NCI-H128 (cell line): ENCODE data around the gene JCHAIN.
"Not testable (repeated sequence)": the region's sequence is repeated elsewhere in the genome, so short reads cannot be mapped to it uniquely, and the experiment has no call there.

Source experiments
- DNase-seq: peaks from one replicate; lab custom pipeline; 2025; ENCODE audit not compliant: unreplicated experiment; lab: John Stamatoyannopoulos, UW

Gene JCHAIN

DNA sequence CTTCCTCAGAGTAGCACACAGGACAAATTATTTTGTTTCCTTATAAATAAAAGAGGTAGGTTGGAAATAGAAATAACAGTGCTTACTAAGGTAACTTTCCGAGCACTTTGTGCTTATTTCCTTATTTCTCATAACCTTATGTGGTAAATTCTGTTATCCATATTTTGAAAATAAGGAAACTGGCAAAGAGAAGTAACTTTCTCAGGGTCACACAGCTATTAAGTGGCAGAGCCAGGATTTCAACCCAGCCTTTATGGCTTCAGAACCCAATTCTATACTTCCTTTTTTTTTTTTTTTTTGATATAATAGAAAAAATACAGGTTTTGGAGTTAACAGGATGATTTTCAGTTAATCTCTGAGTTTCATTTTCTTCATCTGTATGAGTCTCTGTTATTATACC is 25.4 kb upstream of the JCHAIN start:
- DNase-seq = no peak

DNA sequence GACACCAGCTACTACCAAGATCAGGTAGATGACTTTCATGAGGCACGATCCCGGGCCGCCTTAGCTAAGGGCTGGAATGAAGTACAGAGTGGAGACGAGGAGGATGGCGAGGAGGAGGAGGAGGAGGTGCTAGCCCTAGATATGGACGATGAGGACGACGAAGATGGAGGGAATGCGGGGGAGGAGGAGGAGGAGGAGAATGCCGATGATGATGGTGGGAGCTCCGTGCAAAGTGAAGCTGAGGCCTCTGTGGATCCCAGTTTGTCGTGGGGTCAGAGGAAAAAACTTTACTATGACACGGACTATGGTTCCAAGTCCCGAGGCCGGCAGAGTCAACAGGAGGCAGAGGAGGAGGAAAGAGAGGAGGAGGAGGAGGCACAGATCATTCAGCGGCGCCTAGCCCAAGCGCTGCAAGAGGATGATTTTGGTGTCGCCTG is 22.5 kb upstream of the JCHAIN start:
- no peak for DNase-seq

DNA sequence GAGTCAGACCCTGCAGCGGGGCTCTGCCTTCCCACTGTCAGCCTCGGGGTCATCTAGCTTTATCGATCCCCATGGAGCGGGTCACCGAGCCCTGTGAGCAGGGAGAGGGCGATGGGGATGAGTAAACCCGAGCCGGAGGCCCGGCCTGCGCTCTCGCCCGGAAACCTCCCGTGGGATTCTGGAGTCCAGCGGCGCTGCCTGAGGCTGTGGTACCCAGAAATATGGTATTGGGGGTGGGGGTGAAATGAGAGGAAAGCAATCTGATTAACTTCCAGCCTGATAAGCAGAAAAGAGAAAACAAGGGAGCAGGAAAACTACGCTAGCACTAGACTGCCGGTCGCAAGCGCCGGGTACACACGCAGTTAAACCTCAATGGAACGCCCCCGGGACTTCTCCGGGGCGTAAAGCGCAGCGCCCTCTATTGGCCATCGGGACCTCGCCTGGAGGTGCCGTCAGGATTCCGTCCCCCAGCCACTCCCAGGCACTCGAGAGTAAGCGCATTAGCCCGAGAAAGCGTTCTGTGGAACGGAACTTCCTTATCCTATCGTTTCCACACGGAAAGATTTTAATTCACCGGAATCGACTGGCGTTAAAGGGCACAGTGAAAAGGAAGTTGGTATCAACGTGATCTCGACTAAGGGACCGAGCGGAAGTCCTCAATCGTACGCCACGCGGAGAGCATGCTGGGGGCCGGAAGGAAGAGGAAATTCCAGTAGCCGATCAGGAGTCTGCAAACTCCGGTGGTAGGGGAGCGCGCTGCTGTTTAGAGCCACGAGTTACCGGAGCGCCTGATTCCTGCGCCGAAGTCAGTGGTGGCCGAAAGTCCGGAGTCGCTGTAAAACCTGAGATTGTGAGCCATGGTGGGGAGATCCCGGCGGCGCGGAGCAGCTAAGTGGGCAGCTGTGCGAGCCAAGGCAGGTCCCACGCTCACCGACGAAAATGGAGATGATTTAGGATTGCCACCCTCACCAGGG is 21.8 kb upstream of the JCHAIN start, which contains the start of gene UTP3:
Gene UTP3, plus strand, starts transcription at position 712 of the 974 bp plus-strand sequence. Its CDS starts 146 bp downstream, at position 858.
- DNase-seq = peak; percentile 91

DNA sequence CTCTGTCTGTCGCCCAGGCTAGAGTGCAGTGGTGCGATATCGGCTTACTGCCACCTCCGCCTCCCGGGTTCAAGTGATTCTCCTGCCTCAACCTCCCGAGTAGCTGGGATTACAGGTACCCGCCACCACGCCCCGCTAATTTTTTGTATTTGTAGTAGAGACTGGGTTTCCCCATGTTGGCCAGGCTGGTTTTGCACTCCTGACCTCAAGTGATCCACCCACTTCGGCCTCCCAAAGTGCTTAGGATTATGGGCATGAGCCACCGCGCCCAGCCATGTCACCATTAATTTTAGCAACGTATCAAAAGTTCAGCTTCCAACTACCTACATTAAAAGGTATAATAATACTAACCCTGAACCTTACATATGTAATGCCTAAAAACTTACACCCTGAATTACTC is 21.1 kb upstream of the JCHAIN start:
- no peak for DNase-seq

DNA sequence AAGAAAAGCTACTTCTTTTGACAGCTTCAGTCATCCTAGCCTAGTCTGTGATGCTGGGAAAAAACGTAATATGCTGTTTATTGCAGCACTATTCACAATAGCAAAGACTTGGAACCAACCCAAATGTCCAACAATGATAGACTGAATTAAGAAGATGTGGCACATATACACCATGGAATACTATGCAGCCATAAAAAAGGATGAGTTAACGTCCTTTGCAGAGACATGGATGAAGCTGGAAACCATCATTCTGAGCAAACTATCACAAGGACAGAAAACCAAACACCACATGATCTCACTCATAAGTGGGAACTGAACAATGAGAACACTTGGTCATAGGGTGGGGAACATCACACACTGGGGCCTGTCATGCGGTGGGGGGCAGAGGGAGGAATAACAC is 15.8 kb upstream of the JCHAIN start:
- not testable (repeated sequence) for DNase-seq

DNA sequence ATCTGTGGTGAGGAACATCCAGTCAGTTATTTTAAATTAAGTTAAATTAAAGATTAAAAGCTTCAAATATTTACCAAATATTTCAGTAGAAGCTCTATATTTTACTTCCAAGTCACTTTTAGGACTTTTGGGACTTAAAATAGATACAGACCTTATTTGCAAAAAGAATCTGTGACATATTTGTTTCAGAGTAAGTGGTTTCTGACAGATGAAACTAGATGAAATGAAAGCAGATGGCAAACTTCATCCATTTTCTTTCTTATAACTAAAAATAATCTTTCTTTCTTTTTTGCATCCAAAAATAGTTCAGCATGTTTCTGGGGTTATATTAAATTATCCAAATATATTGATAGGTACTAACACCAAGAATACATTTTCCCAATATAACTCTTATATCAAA is 15.4 kb upstream of the JCHAIN start:
- no peak for DNase-seq

DNA sequence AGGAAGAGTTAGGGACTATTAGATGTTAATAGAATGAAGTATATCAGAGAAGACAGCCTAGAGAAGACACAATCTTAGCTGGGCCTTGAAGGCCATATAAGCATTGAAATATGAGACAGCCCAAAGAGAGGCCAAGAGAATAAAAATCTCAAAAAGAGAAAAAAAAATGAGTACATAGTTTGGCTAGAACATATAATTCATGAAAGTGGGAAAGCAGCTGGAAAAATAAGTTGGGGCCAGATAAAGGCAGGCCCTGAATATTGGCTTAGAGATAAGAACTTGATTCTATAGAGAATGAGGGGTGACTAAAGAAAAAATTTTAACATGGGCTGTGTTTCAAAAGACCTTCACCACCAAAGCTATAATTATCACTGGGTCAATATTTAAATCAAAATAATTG is 14.6 kb upstream of the JCHAIN start:
- DNase-seq = no peak

DNA sequence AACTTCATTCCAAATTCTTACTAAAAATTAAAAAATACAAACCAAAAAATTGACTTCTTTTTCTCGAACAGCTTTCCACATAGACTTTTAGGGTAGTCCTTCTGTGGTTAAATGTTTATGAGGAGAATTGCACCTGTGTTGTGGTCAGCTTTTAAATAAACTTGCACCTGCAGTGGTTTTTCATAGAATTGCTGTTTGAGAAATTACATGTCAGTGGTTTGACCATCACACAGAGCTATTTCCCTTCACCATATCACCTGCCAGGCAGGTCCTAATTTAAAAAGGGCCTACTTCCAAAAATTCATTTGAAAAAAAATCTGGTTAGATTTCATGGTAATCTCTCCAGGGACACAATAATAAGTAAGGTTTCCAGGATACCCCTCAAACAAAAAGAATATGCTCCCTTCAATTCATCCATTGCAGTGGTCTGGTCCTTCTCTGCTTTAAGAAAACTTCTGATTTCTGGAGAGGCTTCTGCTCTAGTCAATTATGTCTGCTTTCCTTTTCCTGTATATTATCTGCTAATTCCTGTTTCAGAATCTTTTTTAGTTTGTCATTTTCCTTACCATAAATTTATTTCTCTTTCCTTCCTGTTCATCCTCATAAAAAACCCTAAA is 12.2 kb upstream of the JCHAIN start:
- DNase-seq = no peak

DNA sequence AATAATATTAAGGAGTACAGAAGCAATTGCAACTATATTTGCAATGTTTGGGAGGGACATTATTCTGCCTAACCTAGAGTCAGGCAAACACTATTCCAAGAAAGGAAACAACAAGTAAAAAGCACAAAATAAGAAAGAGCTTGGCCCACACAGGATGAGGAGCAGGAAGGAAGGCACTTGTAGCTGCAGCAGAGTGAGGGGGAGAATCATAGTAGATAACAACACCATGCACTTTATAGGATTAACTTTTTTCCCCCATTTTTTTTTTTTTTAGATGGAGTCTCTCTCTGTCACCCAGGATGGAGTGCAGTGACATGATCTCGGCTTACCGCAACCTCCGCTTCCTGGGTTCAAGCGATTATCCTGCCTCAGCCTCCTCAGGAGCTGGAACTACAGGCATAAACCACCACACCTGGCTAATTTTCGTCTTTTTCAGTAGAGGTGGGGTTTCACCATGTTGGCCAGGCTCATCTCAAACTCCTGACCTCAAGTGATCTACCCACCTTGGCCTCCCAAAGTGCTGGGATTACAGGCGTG is 10.3 kb upstream of the JCHAIN start:
- DNase-seq = no peak

DNA sequence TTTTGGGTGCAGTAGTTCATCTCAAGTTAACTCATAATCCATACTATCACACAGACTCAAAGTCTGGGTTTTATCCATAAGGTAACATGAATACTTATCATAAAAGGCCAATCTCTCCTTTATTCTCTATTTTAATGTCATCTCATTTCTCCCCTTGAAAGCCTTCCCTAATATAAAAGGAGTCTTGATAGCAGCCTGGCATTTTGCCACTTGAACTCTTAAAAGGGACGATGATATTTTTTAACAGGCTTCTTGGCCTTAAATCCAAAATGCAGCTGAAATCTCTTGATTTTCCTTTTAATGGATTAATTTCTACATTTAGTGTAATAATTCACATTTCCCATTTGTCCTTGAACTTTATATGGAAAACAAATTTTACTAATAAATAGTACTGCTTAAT is 8.4 kb upstream of the JCHAIN start:
- DNase-seq = no peak

DNA sequence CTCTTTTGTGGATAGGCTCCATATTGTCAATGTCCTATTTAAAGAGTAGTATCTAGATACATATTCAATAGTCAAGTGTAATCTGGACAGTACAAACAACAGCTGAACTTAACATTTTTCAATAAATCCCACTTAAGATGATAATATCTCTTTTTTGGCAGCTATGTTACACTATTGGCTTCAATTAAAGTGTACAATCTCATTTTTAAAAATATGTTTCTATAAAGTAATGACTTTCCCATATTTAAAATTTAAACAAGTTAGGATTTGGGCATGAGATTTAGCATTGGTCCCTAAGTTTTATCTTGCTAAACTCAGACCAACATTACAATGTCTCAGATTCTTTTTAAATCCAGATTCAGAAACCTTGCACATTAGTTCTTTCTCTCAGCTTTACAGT is 7.9 kb upstream of the JCHAIN start:
- DNase-seq = no peak

DNA sequence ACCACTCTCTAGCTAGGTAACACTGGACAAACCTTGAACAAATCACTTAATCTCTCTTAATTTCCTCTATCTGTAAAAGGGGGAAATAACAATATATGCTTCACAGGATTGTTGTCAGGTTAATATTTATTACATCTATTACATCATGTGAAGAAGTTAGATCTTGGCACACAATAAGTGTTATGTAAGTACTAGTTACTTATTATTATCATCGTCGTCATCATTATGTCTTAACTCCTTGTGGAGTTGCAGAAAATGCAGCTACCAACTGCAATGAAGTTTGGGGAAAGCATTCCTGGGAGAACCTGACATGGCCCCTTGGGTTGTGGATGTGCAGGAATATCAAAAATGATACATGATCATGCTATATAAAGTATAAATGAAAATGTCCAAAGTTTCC is 4.8 kb upstream of the JCHAIN start:
- no peak for DNase-seq

DNA sequence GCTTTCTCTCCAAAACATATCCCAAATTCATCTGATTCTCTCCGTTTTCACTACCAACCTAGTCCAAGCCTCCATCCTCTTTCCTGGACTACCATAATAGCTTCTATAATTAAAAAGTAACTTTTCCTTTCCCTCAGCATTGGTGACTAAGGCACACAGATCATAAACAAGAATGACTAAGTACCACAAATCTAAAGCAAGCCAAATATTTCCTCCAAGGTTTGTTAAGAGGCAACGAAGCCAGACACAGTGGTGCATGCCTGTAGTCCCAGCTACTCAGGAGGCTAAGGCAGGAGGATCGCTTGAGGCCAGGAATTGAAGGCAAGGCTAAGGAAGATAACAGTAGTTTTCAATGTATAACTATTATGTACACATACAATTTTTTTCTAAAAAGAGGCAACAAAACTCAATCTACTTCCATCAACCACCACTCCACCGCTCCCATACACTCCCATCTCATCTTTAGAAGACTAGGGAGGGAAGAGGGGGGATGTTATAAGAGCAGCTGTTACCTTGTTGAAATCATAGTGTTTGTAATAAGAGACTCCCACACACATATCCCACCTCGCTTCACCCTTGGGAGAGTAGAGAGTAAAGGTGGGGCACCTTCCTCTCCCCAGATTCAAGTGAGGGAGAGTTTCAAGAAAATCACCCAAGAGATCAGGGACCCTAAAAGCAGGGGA is 4.2 kb upstream of the JCHAIN start:
- DNase-seq = no peak

DNA sequence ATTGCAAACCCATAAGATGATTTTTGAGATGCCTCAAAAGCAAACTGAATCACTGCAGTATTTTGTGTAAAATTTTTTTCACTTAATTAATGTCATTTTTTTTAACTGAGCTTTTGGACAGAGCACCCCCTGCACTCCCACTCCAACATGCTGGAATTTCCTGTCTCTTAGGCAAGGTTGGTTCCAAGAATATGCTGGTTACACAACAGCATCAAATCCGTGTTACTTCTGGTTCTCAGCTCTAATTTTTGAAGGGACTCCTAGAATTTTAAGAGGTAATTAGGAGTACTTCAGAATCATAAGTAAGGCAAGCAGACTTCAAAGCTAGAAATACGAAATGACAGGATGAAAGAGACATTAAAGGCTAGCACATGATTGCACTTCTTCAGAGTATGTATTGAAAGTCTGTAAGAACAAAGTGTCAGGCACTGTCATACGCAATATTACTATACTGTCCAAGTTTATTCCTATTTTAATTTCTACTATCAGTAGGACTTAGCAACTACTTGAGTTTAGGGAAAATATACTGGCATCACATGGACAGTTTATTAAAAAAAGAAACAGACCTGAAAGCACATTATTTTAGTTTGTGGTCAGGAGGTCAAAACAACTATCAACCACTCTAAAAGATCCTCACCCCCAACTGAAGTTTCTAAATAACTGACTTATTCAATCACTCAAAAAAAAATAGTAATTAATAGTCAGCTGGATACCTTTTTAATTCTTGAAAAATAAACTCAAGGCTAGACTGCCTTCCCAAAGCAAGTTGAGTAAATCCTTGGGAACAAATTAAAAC is 1.6 kb upstream of the JCHAIN start:
- DNase-seq = no peak

DNA sequence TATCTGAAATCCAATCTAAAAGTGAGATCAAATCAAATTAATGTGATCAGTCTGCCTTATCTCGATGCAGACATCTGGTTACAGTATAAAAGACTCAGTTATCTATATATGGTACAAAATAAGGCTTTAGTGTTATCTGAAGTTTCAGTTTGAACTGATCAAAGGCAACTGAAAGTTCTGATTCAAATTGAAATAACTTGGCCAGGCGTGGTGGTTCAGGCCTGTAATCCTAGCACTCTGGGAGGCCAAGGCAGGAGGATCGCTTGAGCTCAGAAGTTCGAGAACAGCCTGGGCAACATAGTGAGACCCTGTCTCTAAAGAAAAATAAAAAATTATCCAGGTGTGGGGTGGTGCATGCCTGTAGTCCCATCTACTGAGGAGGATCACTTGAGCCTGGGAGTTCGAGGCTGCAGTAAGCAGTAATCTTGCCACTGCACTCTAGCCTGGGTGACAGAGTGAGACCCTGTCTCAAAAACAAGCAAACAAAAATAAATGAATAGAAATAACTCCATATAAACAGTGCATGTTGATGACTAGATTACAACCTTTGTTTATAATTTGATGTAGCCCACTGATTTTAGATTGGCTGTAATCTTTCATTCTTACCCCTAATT is 4.9 kb downstream of the JCHAIN start:
- not testable (repeated sequence) for DNase-seq

DNA sequence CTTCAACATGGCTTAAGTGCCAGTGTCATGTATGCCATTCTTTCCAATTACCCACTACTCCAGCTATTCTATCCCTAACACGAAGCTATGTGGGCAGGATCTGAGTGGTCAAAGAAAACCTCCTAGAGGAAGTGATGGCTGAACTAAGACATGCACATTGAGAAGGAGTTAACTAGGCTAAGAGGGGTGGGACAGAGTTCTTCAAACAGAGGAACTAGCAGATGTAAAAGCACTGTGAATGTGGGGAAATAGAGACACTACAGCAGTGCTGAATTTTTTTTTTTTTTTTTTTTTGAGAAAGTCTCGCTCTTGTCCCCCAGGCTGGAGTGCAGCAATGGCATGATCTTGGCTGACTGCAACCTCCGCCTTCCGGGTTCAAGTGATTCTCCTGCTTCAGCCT is 6.2 kb downstream of the JCHAIN start:
- no peak for DNase-seq

DNA sequence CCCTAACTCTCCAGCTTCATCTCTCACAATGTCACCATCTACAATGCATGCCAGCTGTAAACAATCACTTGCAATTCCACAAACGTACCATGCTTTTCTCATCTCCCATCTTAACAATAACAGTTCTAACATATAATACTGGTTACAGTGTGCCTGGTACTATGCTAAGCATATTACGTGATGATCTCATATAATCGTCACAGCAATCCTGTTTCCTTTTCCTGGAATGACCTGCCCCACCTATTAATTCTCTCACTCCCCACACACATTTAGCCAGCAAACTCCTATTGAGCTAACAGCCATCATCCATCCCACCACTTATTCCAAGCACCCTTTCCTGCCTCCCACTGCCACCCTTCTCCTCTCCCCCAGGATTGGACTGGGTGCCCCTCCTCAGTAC is 7.9 kb downstream of the JCHAIN start:
- no peak for DNase-seq

DNA sequence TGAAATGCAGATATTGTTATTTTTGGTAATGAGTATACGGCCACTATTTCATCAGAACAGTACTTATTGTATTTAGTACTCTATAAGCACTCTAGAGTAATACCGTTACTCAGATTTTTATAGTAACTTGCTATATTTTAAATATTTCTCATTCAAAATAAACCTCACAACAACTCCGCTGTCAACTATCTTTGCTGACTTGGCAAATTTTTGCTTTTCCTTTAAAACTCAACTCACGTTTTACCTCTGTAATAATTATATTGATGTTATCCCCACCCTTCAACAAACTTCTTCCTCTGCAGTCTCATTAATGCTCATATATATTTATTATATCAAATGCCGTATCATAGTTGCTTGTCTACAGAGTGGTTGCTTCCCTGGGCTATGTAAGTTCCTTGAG is 9.0 kb downstream of the JCHAIN start:
- DNase-seq = no peak

DNA sequence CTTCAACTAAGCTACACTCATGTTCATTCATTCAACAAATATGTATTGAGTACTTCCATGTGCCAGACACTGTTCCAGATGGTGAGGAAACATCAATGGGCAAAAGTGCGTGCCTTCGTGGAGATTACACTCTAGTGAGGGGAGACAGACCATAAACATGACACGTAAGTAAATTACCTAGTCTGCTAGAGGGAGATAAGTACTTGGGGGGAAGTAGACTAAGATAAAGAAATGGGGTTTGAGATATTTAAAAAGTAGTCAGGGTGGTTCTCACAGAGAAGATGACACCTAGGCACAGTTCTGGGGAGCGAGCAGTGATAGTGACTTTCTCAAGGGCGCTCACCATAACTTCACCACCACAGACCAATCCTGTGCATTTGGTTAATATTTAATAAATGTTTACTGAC is 11.7 kb downstream of the JCHAIN start:
- DNase-seq = no peak

DNA sequence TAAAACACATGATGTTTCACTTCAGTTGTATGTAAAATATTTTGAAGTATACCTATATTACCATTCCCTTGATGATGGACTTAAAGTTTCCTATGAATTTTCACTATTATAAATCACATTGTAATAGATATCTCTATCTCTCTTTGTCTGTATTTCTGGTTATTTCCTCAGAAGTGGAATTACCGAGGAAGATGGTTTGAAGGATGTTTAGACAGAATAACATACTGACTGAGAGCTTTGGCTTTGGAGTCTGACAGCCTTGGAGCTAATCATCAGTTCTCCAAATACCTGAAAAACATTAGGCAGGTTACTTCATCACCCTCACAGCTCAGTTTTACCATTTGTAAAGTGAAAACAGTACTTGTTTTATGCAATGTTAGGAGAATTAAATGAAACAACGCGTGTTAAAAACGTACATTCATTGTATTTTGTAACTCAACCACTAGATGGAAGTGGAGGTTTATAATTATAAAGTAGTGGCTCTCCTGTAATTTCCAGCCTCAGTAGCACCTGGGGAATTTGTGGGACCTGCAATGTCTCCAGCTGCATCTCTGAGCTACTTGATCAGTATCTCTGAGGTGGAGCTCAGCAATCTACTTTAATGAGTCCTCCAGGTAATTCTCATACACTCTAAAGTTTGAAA is 14.3 kb downstream of the JCHAIN start:
- no peak for DNase-seq
